Measurements from ENCODE around the gene NFKB1.
"Not testable (repeated sequence)": the region's sequence is repeated elsewhere in the genome, so short reads cannot be mapped to it uniquely, and the experiment has no call there.

NFKB1 gene

GRCh38 chr4:102567427-102567826, 66.3 kb downstream of the NFKB1 start:
- no peak for DNase-seq

GRCh38 chr4:102569200-102569599, 68.0 kb downstream of the NFKB1 start:
- DNase-seq, result no peak

GRCh38 chr4:102570211-102570610, 69.1 kb downstream of the NFKB1 start:
- DNase-seq, result not testable (repeated sequence)

GRCh38 chr4:102572452-102572851, 71.3 kb downstream of the NFKB1 start:
- DNase-seq, result no peak

GRCh38 chr4:102574317-102574716, 73.2 kb downstream of the NFKB1 start:
- no peak for DNase-seq

- no peak for DNase-seq
These were observed 74.4 kb downstream of the NFKB1 start for GRCh38 chr4:102575369-102576129.

GRCh38 chr4:102578270-102578669, 77.1 kb downstream of the NFKB1 start:
- DNase-seq, result no peak

- no peak for DNase-seq
These were observed 77.7 kb downstream of the NFKB1 start for GRCh38 chr4:102578819-102579218.

GRCh38 chr4:102579794-102580462, 78.8 kb downstream of the NFKB1 start:
- DNase-seq, result no peak

GRCh38 chr4:102580463-102580842, 79.3 kb downstream of the NFKB1 start:
- DNase-seq, result peak; percentile 61

GRCh38 chr4:102584091-102584490, 82.9 kb downstream of the NFKB1 start:
- DNase-seq, result no peak

GRCh38 chr4:102585329-102585728, 84.2 kb downstream of the NFKB1 start:
- DNase-seq, result peak; percentile 61

GRCh38 chr4:102586002-102586643, 85.0 kb downstream of the NFKB1 start:
- peak; percentile 45 for DNase-seq

- DNase-seq, result peak; percentile 70
These were observed 85.5 kb downstream of the NFKB1 start for GRCh38 chr4:102586644-102587021.

- DNase-seq, result no peak
These were observed 88.6 kb downstream of the NFKB1 start for GRCh38 chr4:102589743-102590142.

- no peak for DNase-seq
These were observed 91.1 kb downstream of the NFKB1 start for GRCh38 chr4:102592256-102592655.

- DNase-seq, result no peak
These were observed 92.0 kb downstream of the NFKB1 start for GRCh38 chr4:102593147-102593546.

GRCh38 chr4:102594000-102594399, 92.8 kb downstream of the NFKB1 start:
- DNase-seq, result no peak

GRCh38 chr4:102596532-102596931, 95.4 kb downstream of the NFKB1 start:
- no peak for DNase-seq

GRCh38 chr4:102598086-102598761, 97.1 kb downstream of the NFKB1 start:
- DNase-seq, result peak; percentile 49

- no peak for DNase-seq
These were observed 97.7 kb downstream of the NFKB1 start for GRCh38 chr4:102598762-102599374.

- no peak for DNase-seq
These were observed 98.3 kb downstream of the NFKB1 start for GRCh38 chr4:102599455-102599854.

GRCh38 chr4:102599886-102600285, 98.7 kb downstream of the NFKB1 start:
- no peak for DNase-seq
